GM12874 (cell line): ENCODE data around the gene ARHGAP10.

Experiments
- TF ChIP-seq, protein P1 (sequence below): IDR thresholded peaks from 2 replicates; pipeline ENCODE4 v1.5.1; 2011; ENCODE audit warnings: low read depth, mild to moderate bottlenecking, control low read depth, low read length, moderate library complexity; ENCODE audit not compliant: insufficient read depth

ARHGAP10 gene

DNA sequence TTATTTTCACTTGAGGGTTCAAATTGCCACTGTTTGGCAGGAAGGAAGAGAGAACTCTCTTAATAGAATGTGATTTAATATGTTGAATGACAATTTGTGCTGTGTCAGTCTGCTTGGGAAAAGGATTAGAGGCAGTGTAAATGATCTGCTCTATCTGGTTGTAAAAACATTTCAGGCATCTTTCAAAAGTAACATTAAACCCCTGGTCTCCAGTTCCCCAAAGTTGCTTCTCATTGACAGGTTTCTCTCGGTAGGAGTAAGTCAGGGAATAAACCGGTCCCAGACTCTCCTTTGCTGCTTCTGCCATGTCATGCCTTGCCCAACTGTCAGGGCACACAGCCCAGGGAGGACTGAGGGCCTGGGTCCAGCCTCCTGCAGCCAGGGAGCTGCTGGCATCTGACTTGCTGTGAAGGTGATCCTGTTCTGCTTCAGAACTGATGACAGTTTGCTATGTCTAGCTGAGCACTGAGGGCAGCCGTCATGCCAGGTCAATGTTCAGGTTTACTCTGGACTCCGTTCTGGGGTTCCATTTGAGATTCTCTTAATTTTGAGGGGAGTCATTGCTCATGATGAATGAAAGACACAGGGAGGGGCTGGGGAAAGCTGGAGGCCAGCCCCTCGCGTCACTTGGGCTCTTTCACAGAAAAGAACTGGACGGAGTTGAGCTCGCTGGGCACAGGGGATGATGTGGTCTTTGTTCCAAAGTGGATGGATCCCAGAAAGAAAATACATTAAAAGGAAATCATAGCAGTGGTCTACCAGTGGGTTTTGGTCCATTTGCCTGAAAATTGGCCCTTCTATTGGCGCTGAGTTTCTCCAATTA is 312.4 kb downstream of the ARHGAP10 start:
- TF ChIP-seq, protein P1, sequence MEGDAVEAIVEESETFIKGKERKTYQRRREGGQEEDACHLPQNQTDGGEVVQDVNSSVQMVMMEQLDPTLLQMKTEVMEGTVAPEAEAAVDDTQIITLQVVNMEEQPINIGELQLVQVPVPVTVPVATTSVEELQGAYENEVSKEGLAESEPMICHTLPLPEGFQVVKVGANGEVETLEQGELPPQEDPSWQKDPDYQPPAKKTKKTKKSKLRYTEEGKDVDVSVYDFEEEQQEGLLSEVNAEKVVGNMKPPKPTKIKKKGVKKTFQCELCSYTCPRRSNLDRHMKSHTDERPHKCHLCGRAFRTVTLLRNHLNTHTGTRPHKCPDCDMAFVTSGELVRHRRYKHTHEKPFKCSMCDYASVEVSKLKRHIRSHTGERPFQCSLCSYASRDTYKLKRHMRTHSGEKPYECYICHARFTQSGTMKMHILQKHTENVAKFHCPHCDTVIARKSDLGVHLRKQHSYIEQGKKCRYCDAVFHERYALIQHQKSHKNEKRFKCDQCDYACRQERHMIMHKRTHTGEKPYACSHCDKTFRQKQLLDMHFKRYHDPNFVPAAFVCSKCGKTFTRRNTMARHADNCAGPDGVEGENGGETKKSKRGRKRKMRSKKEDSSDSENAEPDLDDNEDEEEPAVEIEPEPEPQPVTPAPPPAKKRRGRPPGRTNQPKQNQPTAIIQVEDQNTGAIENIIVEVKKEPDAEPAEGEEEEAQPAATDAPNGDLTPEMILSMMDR, result no peak

DNA sequence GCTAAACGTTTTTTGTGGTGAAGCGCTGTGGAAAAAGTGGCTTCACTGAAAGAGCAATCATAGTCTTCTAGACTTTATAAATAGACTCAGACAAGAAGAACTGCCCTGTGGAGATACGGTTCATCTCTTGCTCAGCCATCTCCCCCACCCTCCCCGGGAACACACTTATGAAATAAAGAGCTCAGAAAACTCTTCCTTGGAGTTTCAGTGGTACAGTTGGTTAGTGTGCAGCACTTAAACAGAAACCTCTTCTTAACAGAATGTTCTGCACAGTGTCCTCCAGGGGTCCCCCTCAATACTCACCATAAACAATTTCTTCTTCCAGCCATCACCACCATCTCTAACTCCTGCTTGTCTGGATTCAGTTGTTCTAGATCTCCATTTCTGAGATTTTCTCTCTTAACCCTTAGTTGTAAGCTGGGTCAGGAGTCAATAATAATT is 313.0 kb downstream of the ARHGAP10 start:
- TF ChIP-seq, protein P1, result peak; percentile 34; the same call in 1 of the 2 replicates

DNA sequence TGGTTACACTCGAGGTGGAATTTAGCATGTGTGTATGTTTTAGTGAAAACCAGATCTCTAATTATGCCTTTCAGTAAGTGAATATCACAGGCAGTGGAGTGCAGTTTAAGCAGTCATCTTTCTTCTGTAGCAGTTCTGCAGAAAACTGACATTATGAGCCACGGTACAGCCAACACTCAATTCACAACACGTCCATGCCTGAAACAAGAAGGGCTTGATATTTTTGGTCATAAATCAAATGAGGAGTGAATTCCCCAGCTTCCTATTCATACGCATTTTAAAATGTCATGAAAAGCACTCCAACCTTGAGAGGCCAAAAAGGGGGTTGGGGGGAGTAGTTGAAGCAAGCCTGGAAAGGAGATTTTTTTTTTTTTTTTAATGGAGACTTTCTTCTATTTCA is 316.7 kb downstream of the ARHGAP10 start:
- TF ChIP-seq, protein P1, result no peak

DNA sequence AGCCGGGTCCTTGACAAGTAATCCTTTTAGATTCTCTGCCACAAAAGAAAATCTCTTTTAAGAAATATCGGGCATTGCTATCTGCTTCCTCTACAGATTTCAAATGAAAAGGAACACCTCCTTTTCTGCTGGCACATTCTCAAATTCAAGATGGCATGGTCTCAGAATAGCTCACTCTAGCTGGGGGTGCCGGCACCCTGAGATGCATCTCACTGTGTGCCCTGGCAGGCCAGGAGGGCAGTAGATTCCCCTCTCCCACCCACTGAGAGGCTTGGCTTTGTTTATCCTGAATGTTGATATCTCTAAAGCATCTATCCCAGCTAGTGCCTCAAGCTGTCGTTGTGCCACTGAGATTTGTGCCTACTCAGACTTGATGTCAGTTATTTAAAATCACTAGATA is 319.5 kb downstream of the ARHGAP10 start:
- TF ChIP-seq, protein P1, result no peak

DNA sequence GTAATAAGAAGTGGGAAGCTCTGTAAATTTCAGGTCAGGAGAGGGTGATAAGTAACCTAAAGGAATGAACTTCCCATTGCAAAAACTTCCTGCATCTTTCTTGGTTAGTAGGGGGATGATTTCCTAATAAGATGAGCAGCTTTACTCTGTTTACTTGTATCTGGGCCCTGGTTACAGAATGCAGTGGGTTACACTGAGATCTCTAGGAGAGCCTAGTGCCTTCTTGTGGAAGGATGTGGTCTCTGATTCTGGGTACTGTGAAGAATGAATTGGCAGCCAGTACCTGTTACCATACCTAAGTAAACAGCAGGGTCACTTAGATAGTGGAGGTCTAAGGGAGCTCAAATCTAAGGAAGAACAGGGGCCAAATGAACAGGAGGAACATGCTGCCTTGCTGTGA is 320.6 kb downstream of the ARHGAP10 start:
- TF ChIP-seq, protein P1, result no peak

DNA sequence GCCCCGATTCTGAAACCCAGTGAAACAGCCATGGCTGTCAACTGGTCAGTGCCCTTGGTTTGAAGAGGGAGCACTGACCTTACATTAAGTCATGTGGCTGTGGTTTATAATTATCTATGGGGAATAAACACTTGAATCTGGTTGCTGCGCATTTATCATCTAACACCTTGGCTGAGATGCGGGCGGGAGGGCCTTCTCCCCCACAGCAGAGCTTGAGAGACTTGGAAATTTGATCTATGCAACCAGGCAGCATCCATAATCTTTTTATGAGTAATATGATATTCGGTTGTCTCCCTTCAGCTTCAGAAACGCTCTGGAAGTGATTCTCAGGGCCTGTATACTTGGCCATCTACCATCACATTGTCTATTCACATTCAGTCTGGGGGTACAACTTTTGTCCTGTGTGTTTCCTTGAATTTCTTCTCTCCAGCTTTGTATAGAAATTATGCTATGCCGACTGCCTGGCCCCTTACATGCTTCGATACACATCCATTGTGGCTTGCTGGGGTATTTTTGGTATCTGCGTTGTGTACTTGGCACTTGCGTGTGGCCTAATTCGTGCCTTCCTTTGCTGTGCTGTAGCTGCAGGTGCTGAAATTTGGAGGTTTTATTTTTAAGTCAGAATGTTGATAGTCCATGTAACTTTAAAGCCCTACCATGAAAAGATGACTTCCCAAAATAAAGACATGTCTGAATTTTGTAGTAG is 321.6 kb downstream of the ARHGAP10 start:
- TF ChIP-seq, protein P1, result no peak

DNA sequence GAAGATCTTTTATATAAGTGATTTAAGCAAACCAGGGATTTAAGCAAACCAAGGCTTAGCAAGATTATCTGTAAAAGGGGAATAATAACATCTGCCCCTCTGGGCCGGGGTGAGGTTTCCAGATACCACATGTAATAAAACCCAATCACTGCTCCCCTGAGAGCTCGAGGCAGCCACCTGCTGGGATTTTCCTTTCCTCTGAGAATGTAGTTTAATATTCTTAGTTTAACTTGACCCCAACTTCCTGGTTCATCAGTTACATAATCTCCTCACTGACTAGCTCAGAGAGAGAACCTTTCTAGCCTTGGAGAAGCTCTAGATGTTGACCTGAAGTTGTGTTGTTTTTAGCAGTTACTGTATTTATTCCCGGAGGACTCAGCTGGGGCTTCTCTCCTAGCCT is 322.4 kb downstream of the ARHGAP10 start:
- TF ChIP-seq, protein P1, result no peak
